ENCODE measurements around the gene DEPDC7.

GRCh38 chr11:33040033-33040861 lies 24.6 kb downstream of the DEPDC7 start:
- TF ChIP-seq, protein P1, sequence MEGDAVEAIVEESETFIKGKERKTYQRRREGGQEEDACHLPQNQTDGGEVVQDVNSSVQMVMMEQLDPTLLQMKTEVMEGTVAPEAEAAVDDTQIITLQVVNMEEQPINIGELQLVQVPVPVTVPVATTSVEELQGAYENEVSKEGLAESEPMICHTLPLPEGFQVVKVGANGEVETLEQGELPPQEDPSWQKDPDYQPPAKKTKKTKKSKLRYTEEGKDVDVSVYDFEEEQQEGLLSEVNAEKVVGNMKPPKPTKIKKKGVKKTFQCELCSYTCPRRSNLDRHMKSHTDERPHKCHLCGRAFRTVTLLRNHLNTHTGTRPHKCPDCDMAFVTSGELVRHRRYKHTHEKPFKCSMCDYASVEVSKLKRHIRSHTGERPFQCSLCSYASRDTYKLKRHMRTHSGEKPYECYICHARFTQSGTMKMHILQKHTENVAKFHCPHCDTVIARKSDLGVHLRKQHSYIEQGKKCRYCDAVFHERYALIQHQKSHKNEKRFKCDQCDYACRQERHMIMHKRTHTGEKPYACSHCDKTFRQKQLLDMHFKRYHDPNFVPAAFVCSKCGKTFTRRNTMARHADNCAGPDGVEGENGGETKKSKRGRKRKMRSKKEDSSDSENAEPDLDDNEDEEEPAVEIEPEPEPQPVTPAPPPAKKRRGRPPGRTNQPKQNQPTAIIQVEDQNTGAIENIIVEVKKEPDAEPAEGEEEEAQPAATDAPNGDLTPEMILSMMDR (conservative IDR thresholded peaks at IDR 0.05; ENCODE audit: low read depth in 2 of 2) = no peak
- TF ChIP-seq EZH2 (IDR thresholded peaks at IDR 0.05; ENCODE audit: low read depth, unreplicated experiment) = no peak
- TF ChIP-seq CREB1 (CRISPR knock-in tag; IDR thresholded peaks at IDR 0.05; ENCODE audit: low read depth) = peak; percentile 59; the same call in 1 of the 2 replicates
- TF ChIP-seq POLR2AphosphoS5 (IDR thresholded peaks at IDR 0.05; ENCODE audit: low read depth) = no peak
- TF ChIP-seq REST (IDR thresholded peaks at IDR 0.05; ENCODE audit: unreplicated experiment) = no peak
- no peak for TF ChIP-seq EZH2phosphoT487 (IDR thresholded peaks at IDR 0.05; ENCODE audit: unreplicated experiment)
- TF ChIP-seq JUNB (IDR thresholded peaks at IDR 0.05; ENCODE audit: unreplicated experiment) = no peak
- TF ChIP-seq NANOG (IDR thresholded peaks at IDR 0.05; ENCODE audit: borderline replicate concordance) = peak; percentile 4; the same call in 1 of the 2 replicates
